HFFc6 (cell line): Measurements from ENCODE around the gene SFT2D3. TPM values are rescaled to one million over a fixed set of nuclear protein-coding genes. Genes with fewer than 3 reads are reported as not detected.

Experiments used
- DNase-seq: peaks from one replicate; pipeline ENCODE4 v3.0.0-alpha.2; 2018
- H3K27ac Mint-ChIP-seq: 2 replicates; pipeline ENCODE4 v1.8.0; 2020; ENCODE audit warnings: mild to moderate bottlenecking, mixed read lengths
- H3K27me3 Mint-ChIP-seq: 2 replicates; pipeline ENCODE4 v1.8.0; 2021; ENCODE audit warnings: mild to moderate bottlenecking, moderate library complexity, mixed read lengths; ENCODE audit not compliant: insufficient read depth
- H3K36me3 Mint-ChIP-seq: 2 replicates; pipeline ENCODE4 v1.8.0; 2021; ENCODE audit warnings: low read depth, mixed read lengths
- H3K4me1 Mint-ChIP-seq: 2 replicates; pipeline ENCODE4 v1.8.0; 2020; ENCODE audit warnings: low read depth, mixed read lengths
- H3K4me3 Mint-ChIP-seq: 2 replicates; pipeline ENCODE4 v1.8.0; 2020; ENCODE audit warnings: mild to moderate bottlenecking, moderate library complexity, mixed read lengths
- H3K9me3 Mint-ChIP-seq: 2 replicates; pipeline ENCODE4 v1.8.0; 2020; ENCODE audit warnings: mild to moderate bottlenecking, mixed read lengths
- total RNA-seq, 6 experiments: library from RNA; stranded (reverse); fragmentation: NEBNext Ultra II Directional; extraction: Animal tissue kit (Norgen Biotek cat#: 25700); gene quantifications; 2 replicates in 1 of 6; 3 replicates in 5 of 6; pipeline ENCODE4 v1.2.3, GENCODE V29; 2021
- TF ChIP-seq, protein P1 (sequence below): fragments of 200-600 bp; sonication (generic); IDR thresholded peaks from 2 replicates; pipeline ENCODE4 v1.5.0; 2021; ENCODE audit warnings: antibody characterized with exemption, mild to moderate bottlenecking

The SFT2D3 gene
- total RNA-seq, 6 experiments from 2014 or later: 2.5 to 3.2 (median 3.0) TPM

DNA sequence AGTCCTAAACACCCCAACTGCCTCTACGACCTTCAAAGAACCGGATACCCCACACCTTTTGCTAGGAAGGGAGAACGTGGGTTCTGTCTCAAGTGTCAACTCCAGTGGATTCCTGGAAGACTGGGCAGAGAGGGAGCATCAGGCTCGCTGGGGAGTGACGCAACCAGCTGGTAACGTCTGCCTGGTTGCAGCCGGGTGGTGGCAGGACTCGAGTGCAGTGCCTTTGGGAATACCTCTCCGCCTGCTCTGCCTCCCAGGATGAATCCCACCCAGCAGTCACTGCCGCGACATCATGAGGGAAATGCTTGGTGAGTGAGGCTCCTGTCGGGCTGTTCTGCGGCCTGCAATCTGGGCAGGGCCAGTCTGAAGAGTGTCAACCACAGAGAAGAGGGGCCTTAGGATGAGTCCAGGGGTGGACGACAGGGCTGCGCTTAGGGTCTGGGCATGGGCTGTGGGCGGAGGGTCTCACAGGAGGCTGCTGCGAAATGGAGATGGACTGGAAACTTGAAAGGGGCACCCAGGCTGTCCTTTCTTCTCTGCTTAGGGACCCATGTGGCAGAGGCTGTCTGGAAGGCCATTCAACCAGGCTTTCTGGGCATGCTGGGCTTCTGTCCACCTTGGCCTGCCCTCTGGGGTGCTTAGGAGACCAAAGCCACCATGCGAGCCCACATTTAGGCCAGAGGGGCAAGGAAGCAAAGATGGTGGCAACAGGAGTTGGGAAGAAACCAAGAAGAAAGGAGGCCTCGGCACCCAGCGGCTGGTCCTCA, 42.5 kb upstream of the SFT2D3 start:
- H3K9me3 Mint-ChIP-seq: no peaks in the 10 kb centered on the region
- H3K27me3 Mint-ChIP-seq: peaks cover 6% of the 10 kb centered on the region; the same call in 1 of the 2 replicates
- H3K36me3 Mint-ChIP-seq: peaks cover 14% of the 10 kb centered on the region
- H3K4me1 Mint-ChIP-seq: peaks cover 21% of the 10 kb centered on the region
- H3K27ac Mint-ChIP-seq: no peak overlapping the region
- no peak overlapping the region for H3K4me3 Mint-ChIP-seq
- TF ChIP-seq, protein P1, sequence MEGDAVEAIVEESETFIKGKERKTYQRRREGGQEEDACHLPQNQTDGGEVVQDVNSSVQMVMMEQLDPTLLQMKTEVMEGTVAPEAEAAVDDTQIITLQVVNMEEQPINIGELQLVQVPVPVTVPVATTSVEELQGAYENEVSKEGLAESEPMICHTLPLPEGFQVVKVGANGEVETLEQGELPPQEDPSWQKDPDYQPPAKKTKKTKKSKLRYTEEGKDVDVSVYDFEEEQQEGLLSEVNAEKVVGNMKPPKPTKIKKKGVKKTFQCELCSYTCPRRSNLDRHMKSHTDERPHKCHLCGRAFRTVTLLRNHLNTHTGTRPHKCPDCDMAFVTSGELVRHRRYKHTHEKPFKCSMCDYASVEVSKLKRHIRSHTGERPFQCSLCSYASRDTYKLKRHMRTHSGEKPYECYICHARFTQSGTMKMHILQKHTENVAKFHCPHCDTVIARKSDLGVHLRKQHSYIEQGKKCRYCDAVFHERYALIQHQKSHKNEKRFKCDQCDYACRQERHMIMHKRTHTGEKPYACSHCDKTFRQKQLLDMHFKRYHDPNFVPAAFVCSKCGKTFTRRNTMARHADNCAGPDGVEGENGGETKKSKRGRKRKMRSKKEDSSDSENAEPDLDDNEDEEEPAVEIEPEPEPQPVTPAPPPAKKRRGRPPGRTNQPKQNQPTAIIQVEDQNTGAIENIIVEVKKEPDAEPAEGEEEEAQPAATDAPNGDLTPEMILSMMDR: no peak
- no peak for DNase-seq

DNA sequence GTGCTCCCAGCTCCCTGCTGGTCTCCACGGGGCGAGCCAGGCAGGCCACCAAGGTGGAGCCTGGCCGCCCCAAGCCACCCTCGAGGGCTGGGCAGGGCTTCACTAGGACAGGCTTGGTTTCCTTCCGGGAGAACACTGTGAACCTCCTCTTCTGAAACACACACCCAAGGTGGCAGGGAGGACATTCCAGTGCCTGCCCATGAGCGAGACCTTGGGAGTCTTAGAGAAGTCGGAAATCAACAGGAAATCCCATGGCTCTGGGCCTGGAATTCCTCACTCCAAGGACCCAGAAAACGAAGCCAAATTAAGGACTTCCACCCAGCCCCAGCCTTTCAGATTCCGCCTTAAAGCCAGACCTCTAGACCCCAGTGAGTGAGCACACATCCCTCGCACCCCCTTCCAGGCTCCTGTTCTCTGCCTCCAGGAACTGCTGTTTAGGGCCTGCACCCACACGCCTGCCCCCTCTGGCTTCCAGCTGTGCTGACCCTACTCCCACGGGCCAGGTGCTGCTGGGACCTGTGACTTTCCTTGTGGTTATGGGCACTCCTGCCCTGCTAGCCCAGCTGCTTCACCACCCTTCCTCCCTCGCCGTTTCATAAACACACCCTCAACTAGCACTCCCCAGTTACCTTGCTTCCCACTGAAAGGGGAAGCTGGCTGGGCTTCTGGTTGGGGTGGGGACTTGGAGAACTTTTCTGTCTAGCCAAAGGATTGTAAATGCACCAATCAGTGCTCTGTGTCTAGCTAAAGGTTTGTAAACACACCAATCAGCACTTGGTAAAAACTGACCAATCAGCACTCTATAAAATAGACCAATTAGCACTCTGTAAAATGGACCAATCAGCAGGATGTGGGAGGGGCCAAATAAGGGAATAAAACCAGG, 41.6 kb upstream of the SFT2D3 start:
- Mint-ChIP-seq H3K27me3 (peaks cover 6% of the 10 kb centered on the region; the same call in 1 of the 2 replicates), H3K4me3 (no peak overlapping the region), H3K9me3 (no peaks in the 10 kb centered on the region), H3K4me1 (peaks cover 21% of the 10 kb centered on the region), H3K27ac (no peak overlapping the region), H3K36me3 (peaks cover 14% of the 10 kb centered on the region)
- DNase-seq: no peak
- TF ChIP-seq, protein P1: no peak

DNA sequence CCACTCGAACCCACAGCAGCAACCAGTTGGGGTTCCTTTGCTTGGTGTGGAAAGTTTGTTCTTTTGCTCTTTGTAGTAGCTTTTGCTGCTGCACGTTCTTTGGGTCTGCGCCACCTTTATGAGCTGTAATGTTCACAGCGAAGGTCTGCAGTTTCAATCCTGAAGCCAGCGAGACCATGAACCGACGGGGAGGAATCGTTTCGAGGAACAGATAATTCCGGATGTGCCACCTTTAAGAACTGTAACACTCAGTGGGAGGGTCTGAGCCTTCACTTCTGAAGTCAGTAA, 41.1 kb upstream of the SFT2D3 start:
- peaks cover 21% of the 10 kb centered on the region for H3K4me1 Mint-ChIP-seq
- peaks cover 6% of the 10 kb centered on the region; the same call in 1 of the 2 replicates for H3K27me3 Mint-ChIP-seq
- no peak overlapping the region for H3K4me3 Mint-ChIP-seq
- no peak for DNase-seq
- no peaks in the 10 kb centered on the region for H3K9me3 Mint-ChIP-seq
- peaks cover 14% of the 10 kb centered on the region for H3K36me3 Mint-ChIP-seq
- no peak overlapping the region for H3K27ac Mint-ChIP-seq
- TF ChIP-seq, protein P1: no peak

DNA sequence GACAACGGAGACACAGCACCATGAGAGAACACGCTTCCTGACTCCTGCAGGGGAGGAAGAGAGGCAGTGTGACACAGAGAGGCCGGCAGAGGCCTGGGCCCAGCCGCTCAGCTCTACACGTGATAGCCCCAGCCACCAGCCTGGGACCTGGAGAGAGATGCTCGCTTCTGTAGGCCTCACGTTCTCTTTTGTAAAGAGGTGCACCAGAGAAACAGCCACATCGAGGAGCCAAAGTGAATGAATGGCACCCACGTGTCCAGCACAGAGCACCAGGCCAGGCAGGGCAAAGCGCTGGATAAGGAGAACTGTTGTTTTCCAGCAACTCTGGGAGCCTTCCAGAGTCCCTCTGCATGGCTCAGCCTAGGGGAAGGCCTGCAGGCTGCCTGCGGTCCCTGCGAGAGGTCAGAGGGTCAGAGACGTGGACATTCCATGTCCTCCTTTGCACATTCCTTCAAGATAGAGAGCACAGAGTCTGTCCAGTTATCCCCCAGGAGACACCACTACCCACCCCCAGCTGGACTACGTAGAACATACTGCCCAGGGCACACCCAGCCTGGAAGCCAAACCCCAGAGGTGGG, 40.1 kb upstream of the SFT2D3 start:
- Mint-ChIP-seq H3K36me3 (peaks cover 14% of the 10 kb centered on the region), H3K9me3 (no peaks in the 10 kb centered on the region), H3K4me3 (no peak overlapping the region), H3K4me1 (peaks cover 21% of the 10 kb centered on the region), H3K27ac (0 out of 2 replicates have a peak overlapping the region, but pooled peaks have one; percentile 29), H3K27me3 (peaks cover 6% of the 10 kb centered on the region; the same call in 1 of the 2 replicates)
- no peak for DNase-seq
- TF ChIP-seq, protein P1: no peak

DNA sequence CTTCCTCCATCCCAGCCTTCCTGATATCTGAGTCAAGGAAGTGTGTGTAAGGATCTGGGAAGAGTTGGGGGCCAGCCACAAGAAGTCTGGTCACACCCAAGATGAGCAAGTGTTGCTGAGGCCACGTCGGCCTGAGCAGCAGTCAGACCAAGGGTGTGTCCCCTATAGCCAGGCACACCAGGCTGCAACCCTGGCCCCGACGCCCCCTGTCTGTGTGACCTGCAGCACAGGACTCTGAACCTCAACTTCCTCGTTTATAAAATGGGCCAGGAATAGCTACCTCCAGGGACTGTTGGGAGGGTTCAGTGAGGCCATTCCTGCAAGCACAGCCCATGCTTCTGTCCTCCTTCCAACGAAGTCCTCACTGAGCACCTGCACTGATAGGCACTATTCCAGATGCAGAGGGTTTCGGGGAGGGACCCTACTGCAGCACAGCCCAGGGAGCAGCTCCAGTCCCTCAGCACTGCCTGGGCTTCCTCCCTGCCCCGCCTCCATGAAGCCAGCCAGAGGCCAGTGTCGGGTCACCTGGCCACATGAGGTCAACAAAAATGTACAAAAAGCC, 39.3 kb upstream of the SFT2D3 start:
- no peak for DNase-seq
- TF ChIP-seq, protein P1: no peak
- Mint-ChIP-seq H3K27me3 (peaks cover 6% of the 10 kb centered on the region; the same call in 1 of the 2 replicates), H3K27ac (no peak overlapping the region), H3K4me3 (no peak overlapping the region), H3K9me3 (no peaks in the 10 kb centered on the region), H3K36me3 (peaks cover 14% of the 10 kb centered on the region), H3K4me1 (peaks cover 27% of the 10 kb centered on the region)
